CD4-positive, alpha-beta T cell (primary cell): ENCODE measurements around the gene COL28A1. TPM values are rescaled to one million over a fixed set of nuclear protein-coding genes. Genes with fewer than 3 reads are reported as not detected.

Experiments
- ATAC-seq: fragments of 200-7000 bp; cut with Tn5 transposase; one replicate; pipeline ENCODE4 v1.10.0; 2022; ENCODE audit warnings: mild to moderate bottlenecking; ENCODE audit not compliant: poor library complexity
- CTCF ChIA-PET: fragments of 350-600 bp; sonication (Branson Sonifier 250); formaldehyde crosslinking; loops from one replicate; lab custom pipeline; 2021; ENCODE audit warnings: antibody characterized with exemption, inconsistent platforms; lab: Charles Lee
- POLR2A ChIA-PET: fragments of 350-600 bp; sonication (Branson Sonifier 250); formaldehyde crosslinking; loops from one replicate; lab custom pipeline; 2021; ENCODE audit warnings: antibody characterized with exemption, inconsistent platforms; lab: Charles Lee
- DNase-seq, 14 experiments: peaks; one replicate each; pipeline ENCODE4 v3.0.0-alpha.2; 2013 to 2020; ENCODE audit warnings: mixed read lengths in 2 of 14
- H3K27ac ChIP-seq, 2 donors: one replicate each; pipeline versions ENCODE4 v1.5.1 to v1.7.0; 2013; ENCODE audit warnings: low read length in 2 of 2, low read depth in 1 of 2, mild to moderate bottlenecking in 1 of 2
- H3K27me3 ChIP-seq, 2 experiments: 1 replicate in 1 of 2; 2 replicates in 1 of 2; pipeline versions ENCODE4 v1.6.1 to v1.7.0; 2013; ENCODE audit warnings: low read length in 2 of 2, control low read depth in 1 of 2, mild to moderate bottlenecking in 1 of 2, moderate library complexity in 1 of 2; ENCODE audit not compliant: insufficient read depth in 2 of 2, control insufficient read depth in 1 of 2
- H3K36me3 ChIP-seq: one replicate; pipeline ENCODE4 v1.6.1; 2013; ENCODE audit warnings: low read length, control low read depth; ENCODE audit not compliant: insufficient read depth
- H3K4me1 ChIP-seq: one replicate; pipeline ENCODE4 v1.6.1; 2013; ENCODE audit warnings: low read length, control low read depth; ENCODE audit not compliant: insufficient read depth
- H3K4me3 ChIP-seq: one replicate; pipeline ENCODE4 v1.5.1; 2013; ENCODE audit warnings: mild to moderate bottlenecking, low read length, moderate library complexity
- H3K9me3 ChIP-seq, 2 experiments: 1 replicate in 1 of 2; 2 replicates in 1 of 2; pipeline versions ENCODE4 v1.6.1 to v1.7.0; 2013; ENCODE audit warnings: low read length in 2 of 2, mild to moderate bottlenecking in 2 of 2, control low read depth in 1 of 2, moderate library complexity in 1 of 2; ENCODE audit not compliant: control insufficient read depth in 1 of 2, insufficient read depth in 1 of 2
- H3K27ac Mint-ChIP-seq: one replicate; pipeline ENCODE4 v1.8.0; 2020; ENCODE audit warnings: mixed read lengths
- H3K27me3 Mint-ChIP-seq: one replicate; pipeline ENCODE4 v1.8.0; 2021; ENCODE audit warnings: mixed read lengths
- H3K36me3 Mint-ChIP-seq: one replicate; pipeline ENCODE4 v1.8.0; 2021; ENCODE audit warnings: low read depth, mixed read lengths
- H3K4me1 Mint-ChIP-seq: one replicate; pipeline ENCODE4 v1.8.0; 2021; ENCODE audit warnings: low read depth, mixed read lengths
- H3K4me3 Mint-ChIP-seq: one replicate; pipeline ENCODE4 v1.8.0; 2020; ENCODE audit warnings: mild to moderate bottlenecking, mixed read lengths
- H3K9me3 Mint-ChIP-seq: one replicate; pipeline ENCODE4 v1.8.0; 2020; ENCODE audit warnings: mixed read lengths
- intact Hi-C, 2 experiments: fragments of 100-400 bp; cut with DNase I in 1 of 2; cut with micrococcal nuclease in 1 of 2; formaldehyde crosslinking; loops; one replicate each; pipeline versions ENCODE4 v1.15.1 to v1.9.0; 2023 to 2025; cut with DNase I, micrococcal nuclease
- total RNA-seq, 174 experiments: library from RNA in 2 of 174; stranded (reverse) in 2 of 174; gene quantifications; one replicate each; pipeline ENCODE4 v1.2.3 and lab custom pipeline; 2021 to 2026
- TF ChIP-seq, protein P1 (sequence below): fragments of 200-600 bp; IDR thresholded peaks from one replicate; pipeline ENCODE4 v1.8.0; 2022; ENCODE audit warnings: antibody characterized with exemption, mild to moderate bottlenecking

Gene COL28A1
- total RNA-seq, 2 experiments from 2014 or later: 0.22 TPM; not detected in 1

GRCh38 chr7:7550663-7551062, 15.0 kb upstream of the COL28A1 start:
- Histone ChIP-seq H3K36me3 (no peaks in the 10 kb centered on the region), H3K9me3 (no peaks in the 10 kb centered on the region), H3K4me3 (no peak overlapping the region), H3K4me1 (no peaks in the 10 kb centered on the region), H3K27me3 (no peaks in the 10 kb centered on the region), H3K27ac (no peak overlapping the region)
- TF ChIP-seq, protein P1, sequence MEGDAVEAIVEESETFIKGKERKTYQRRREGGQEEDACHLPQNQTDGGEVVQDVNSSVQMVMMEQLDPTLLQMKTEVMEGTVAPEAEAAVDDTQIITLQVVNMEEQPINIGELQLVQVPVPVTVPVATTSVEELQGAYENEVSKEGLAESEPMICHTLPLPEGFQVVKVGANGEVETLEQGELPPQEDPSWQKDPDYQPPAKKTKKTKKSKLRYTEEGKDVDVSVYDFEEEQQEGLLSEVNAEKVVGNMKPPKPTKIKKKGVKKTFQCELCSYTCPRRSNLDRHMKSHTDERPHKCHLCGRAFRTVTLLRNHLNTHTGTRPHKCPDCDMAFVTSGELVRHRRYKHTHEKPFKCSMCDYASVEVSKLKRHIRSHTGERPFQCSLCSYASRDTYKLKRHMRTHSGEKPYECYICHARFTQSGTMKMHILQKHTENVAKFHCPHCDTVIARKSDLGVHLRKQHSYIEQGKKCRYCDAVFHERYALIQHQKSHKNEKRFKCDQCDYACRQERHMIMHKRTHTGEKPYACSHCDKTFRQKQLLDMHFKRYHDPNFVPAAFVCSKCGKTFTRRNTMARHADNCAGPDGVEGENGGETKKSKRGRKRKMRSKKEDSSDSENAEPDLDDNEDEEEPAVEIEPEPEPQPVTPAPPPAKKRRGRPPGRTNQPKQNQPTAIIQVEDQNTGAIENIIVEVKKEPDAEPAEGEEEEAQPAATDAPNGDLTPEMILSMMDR: no peak
- no peaks in the 10 kb centered on the region for H3K9me3 Mint-ChIP-seq
- H3K36me3 Mint-ChIP-seq: no peaks in the 10 kb centered on the region
- no peak for ATAC-seq
- ChIA-PET CTCF (no interaction called here), POLR2A (no interaction called here)
- no peaks in the 10 kb centered on the region for H3K27me3 Mint-ChIP-seq
- no peaks in the 10 kb centered on the region for H3K4me1 Mint-ChIP-seq
- no peak overlapping the region for H3K4me3 Mint-ChIP-seq
- DNase-seq: no peak
- no peak overlapping the region for H3K27ac Mint-ChIP-seq
- intact Hi-C loops: no loop called here

DNA sequence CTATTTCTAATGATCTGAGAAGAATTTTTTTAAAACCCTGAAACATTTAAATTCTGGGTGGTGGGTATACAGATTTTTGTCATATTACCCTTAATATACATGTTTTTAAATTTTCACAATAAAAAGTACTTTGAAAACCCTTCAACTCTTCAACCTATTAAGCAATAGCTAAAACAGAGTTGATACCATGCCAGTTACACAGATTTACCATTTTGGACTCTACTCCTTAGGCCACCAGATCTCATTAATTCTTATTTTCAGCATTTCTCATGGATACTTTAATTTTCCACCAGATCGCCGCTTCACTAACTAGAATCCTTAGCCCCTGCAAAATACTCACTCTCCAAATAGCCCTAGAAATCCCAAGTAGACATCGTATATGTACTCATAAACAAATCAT, 12.7 kb upstream of the COL28A1 start:
- no peak overlapping the region for H3K4me3 Mint-ChIP-seq
- no peak overlapping the region for H3K27ac Mint-ChIP-seq
- no peaks in the 10 kb centered on the region for H3K27me3 Mint-ChIP-seq
- Histone ChIP-seq H3K4me3 (no peak overlapping the region), H3K9me3 (no peaks in the 10 kb centered on the region), H3K36me3 (no peaks in the 10 kb centered on the region), H3K27ac (no peak overlapping the region), H3K27me3 (no peaks in the 10 kb centered on the region), H3K4me1 (no peaks in the 10 kb centered on the region)
- H3K4me1 Mint-ChIP-seq: no peaks in the 10 kb centered on the region
- ChIA-PET POLR2A (no interaction called here), CTCF (no interaction called here)
- TF ChIP-seq, protein P1: no peak
- no peak for DNase-seq
- no peaks in the 10 kb centered on the region for H3K36me3 Mint-ChIP-seq
- no peak for ATAC-seq
- H3K9me3 Mint-ChIP-seq: no peaks in the 10 kb centered on the region
- intact Hi-C loops: no loop called here

DNA sequence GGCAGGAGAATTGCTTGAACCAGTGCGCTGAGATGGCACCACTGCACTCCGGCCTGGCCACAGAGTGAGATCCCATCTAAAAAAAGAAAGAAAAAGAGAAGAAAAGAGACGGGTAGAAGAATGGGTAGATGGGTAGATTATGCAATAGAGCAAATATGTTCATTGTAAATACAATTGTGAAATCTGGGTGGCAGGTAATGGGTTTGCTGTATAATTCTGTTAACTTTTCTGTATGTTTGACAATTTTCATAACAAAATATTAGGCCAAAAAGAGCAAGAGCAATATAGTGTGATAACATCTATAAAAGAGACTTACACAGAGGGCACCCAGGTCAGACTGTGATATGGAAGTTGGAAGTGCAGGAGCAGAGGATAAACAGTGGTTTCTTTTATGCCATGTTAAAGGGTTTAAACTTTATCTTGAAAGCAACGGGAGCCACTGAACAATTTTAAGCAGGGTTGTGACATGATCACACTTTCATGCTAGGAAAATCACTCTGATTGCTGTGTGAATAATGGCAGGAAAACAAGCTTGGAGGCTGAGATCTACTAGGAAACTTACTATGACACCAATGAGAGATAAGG, 6.7 kb upstream of the COL28A1 start:
- H3K4me3 Mint-ChIP-seq: no peak overlapping the region
- CTCF ChIA-PET: no interaction called here
- no peaks in the 10 kb centered on the region for H3K27me3 ChIP-seq
- no peaks in the 10 kb centered on the region for H3K9me3 Mint-ChIP-seq
- H3K4me3 ChIP-seq: no peak overlapping the region
- TF ChIP-seq, protein P1: no peak
- H3K9me3 ChIP-seq: no peaks in the 10 kb centered on the region
- no peak for DNase-seq
- no peak overlapping the region for H3K27ac ChIP-seq
- intact Hi-C loops: loop anchor here in 1 of 2 experiments (5.0 kb wide), 1 partner anchor 120 kb away; no protein-coding TSS in a partner anchor
- peaks cover 9% of the 10 kb centered on the region for H3K27me3 Mint-ChIP-seq
- ATAC-seq: no peak
- H3K4me1 ChIP-seq: no peaks in the 10 kb centered on the region
- POLR2A ChIA-PET: interaction anchor here (0.6 kb wide), 1 partner anchor 360 kb away, joined by 3 read pairs; the partner anchor contains the start of gene C1GALT1
- H3K36me3 ChIP-seq: no peaks in the 10 kb centered on the region
- no peaks in the 10 kb centered on the region for H3K4me1 Mint-ChIP-seq
- no peaks in the 10 kb centered on the region for H3K36me3 Mint-ChIP-seq
- H3K27ac Mint-ChIP-seq: no peak overlapping the region
